Caco-2 (cell line): ENCODE results near the gene SIRT3. TPM values are rescaled to one million over a fixed set of nuclear protein-coding genes. Genes with fewer than 3 reads are reported as not detected.

Experiments
- BruUV-seq: library from RNA; stranded (reverse); fragments of 400-500 nt; replicated peaks from 2 replicates; lab custom pipeline; 2021; lab: Mats Ljungman, UMichigan
- CTCF ChIA-PET: fragments of 300-600 bp; sonication (Branson Sonifier 250); formaldehyde crosslinking; loops from one replicate; lab custom pipeline; 2022; ENCODE audit warnings: antibody characterized with exemption; lab: Charles Lee
- POLR2A ChIA-PET: fragments of 300-600 bp; sonication (Branson Sonifier 250); formaldehyde crosslinking; loops from one replicate; lab custom pipeline; 2022; ENCODE audit warnings: antibody characterized with exemption; lab: Charles Lee
- DNase-seq, 2 experiments: peaks; one replicate each; pipeline versions ENCODE4 v3.0.0 to v3.0.0-alpha.2; 2020 to 2022
- H3K27me3 ChIP-seq: replicated peaks from 2 replicates; pipeline ENCODE4 v1.6.0; 2011; ENCODE audit warnings: low read length; ENCODE audit not compliant: control insufficient read depth, insufficient read depth
- H3K36me3 ChIP-seq: 2 replicates; pipeline ENCODE4 v1.5.1; 2011; ENCODE audit warnings: low read length; ENCODE audit not compliant: control insufficient read depth, insufficient read depth
- H3K4me1 ChIP-seq: fragments of 250-450 bp; sonication (Bioruptor Pico); 2 replicates; pipeline ENCODE4 v1.5.1; 2020; ENCODE audit warnings: mild to moderate bottlenecking
- H3K4me3 ChIP-seq: 2 replicates; pipeline ENCODE4 v1.5.1; 2011; ENCODE audit warnings: low read depth, mild to moderate bottlenecking, control low read depth, low read length
- H3K9me3 ChIP-seq: fragments of 250-450 bp; sonication (Bioruptor Pico); 2 replicates; pipeline ENCODE4 v1.5.1; 2020; ENCODE audit warnings: mild to moderate bottlenecking, moderate library complexity
- H3K27ac Mint-ChIP-seq: one replicate; pipeline ENCODE4 v1.8.0; 2022; ENCODE audit warnings: mixed read lengths; ENCODE audit not compliant: unreplicated experiment
- H3K27me3 Mint-ChIP-seq: one replicate; pipeline ENCODE4 v1.8.0; 2022; ENCODE audit warnings: mixed read lengths; ENCODE audit not compliant: insufficient read depth, unreplicated experiment
- H3K36me3 Mint-ChIP-seq: one replicate; pipeline ENCODE4 v1.8.0; 2022; ENCODE audit warnings: mild to moderate bottlenecking, mixed read lengths; ENCODE audit not compliant: insufficient read depth, unreplicated experiment
- H3K4me1 Mint-ChIP-seq: one replicate; pipeline ENCODE4 v1.8.0; 2022; ENCODE audit warnings: low read depth, mixed read lengths; ENCODE audit not compliant: unreplicated experiment
- H3K4me3 Mint-ChIP-seq: one replicate; pipeline ENCODE4 v1.8.0; 2022; ENCODE audit warnings: mild to moderate bottlenecking, moderate library complexity, mixed read lengths; ENCODE audit not compliant: unreplicated experiment
- H3K9me3 Mint-ChIP-seq: one replicate; pipeline ENCODE4 v1.8.0; 2022; ENCODE audit warnings: mixed read lengths; ENCODE audit not compliant: unreplicated experiment
- intact Hi-C: fragments of 100-400 bp; cut with micrococcal nuclease; formaldehyde crosslinking; loops from one replicate; pipeline ENCODE4 v1.10.0; 2022; ENCODE audit not compliant: unreplicated experiment
- total RNA-seq: library from RNA; stranded (reverse); gene quantifications from 2 replicates; pipeline ENCODE4 v1.2.3, GENCODE V29; 2022
- TF ChIP-seq, protein P1 (sequence below), 2 experiments: fragments of 200-600 bp in 1 of 2; IDR thresholded peaks; 1 replicate in 1 of 2; 2 replicates in 1 of 2; pipeline versions ENCODE4 v1.5.1 to v1.8.0; 2011 to 2022; ENCODE audit warnings: antibody characterized with exemption in 1 of 2, control low read depth in 1 of 2, inconsistent platforms in 1 of 2, low read depth in 1 of 2, low read length in 1 of 2, mild to moderate bottlenecking in 1 of 2, moderate library complexity in 1 of 2; ENCODE audit not compliant: insufficient read depth in 1 of 2, severe bottlenecking in 1 of 2, unreplicated experiment in 1 of 2

Gene SIRT3
- total RNA-seq, 1 experiment from 2014 or later, result 24.6 TPM

DNA sequence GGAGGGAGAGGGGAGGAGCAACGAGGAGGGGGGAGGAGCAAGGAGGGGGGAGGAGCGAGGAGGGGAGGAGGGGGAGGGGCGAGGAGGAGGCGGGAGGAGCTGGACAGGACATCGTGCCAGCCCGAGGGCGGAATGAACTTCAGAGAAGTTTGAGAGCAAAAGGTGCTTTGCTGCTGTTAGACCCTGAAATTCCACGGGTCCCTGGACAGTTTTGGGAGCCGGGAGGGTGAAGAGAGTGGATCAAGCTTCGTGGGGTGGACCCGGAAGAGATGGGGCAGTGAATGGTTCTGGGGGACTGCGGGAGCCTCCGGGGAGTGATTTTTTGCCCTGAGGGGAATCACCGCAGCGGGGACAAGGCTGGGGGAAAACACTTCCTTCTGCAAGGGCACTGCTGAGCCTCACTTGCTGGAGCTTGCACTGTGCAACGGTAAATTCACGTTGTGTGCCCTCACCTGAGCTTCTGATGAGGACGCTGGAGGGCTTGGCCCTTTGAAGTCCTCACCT is 31.4 kb upstream of the SIRT3 start:
- H3K27me3 Mint-ChIP-seq, result peaks cover 3% of the 10 kb centered on the region
- Histone ChIP-seq H3K4me1 (peaks cover 5% of the 10 kb centered on the region; the same call in 1 of the 2 replicates), H3K36me3 (no peaks in the 10 kb centered on the region), H3K9me3 (peaks cover 6% of the 10 kb centered on the region), H3K27me3 (no peaks in the 10 kb centered on the region), H3K4me3 (no peak overlapping the region)
- H3K4me1 Mint-ChIP-seq, result no peaks in the 10 kb centered on the region
- intact Hi-C loops, result no loop called here
- peak in 1 of 2 experiments; percentile 48 for DNase-seq
- peaks cover 6% of the 10 kb centered on the region for H3K36me3 Mint-ChIP-seq
- H3K27ac Mint-ChIP-seq, result peak overlapping the region; percentile 70
- BruUV-seq, result no TSS peak
- H3K9me3 Mint-ChIP-seq, result no peaks in the 10 kb centered on the region
- ChIA-PET CTCF (interaction anchor here (0.6 kb wide), 1 partner anchor 13 kb away, joined by 3 read pairs; no protein-coding TSS in a partner anchor), POLR2A (no interaction called here)
- peak overlapping the region; percentile 49 for H3K4me3 Mint-ChIP-seq
- TF ChIP-seq, protein P1, sequence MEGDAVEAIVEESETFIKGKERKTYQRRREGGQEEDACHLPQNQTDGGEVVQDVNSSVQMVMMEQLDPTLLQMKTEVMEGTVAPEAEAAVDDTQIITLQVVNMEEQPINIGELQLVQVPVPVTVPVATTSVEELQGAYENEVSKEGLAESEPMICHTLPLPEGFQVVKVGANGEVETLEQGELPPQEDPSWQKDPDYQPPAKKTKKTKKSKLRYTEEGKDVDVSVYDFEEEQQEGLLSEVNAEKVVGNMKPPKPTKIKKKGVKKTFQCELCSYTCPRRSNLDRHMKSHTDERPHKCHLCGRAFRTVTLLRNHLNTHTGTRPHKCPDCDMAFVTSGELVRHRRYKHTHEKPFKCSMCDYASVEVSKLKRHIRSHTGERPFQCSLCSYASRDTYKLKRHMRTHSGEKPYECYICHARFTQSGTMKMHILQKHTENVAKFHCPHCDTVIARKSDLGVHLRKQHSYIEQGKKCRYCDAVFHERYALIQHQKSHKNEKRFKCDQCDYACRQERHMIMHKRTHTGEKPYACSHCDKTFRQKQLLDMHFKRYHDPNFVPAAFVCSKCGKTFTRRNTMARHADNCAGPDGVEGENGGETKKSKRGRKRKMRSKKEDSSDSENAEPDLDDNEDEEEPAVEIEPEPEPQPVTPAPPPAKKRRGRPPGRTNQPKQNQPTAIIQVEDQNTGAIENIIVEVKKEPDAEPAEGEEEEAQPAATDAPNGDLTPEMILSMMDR (IDR thresholded peaks at IDR 0.05; ENCODE audit: insufficient read depth in 1 of 2, low read depth in 1 of 2, low read length in 1 of 2, severe bottlenecking in 1 of 2, unreplicated experiment in 1 of 2), result no peak

DNA sequence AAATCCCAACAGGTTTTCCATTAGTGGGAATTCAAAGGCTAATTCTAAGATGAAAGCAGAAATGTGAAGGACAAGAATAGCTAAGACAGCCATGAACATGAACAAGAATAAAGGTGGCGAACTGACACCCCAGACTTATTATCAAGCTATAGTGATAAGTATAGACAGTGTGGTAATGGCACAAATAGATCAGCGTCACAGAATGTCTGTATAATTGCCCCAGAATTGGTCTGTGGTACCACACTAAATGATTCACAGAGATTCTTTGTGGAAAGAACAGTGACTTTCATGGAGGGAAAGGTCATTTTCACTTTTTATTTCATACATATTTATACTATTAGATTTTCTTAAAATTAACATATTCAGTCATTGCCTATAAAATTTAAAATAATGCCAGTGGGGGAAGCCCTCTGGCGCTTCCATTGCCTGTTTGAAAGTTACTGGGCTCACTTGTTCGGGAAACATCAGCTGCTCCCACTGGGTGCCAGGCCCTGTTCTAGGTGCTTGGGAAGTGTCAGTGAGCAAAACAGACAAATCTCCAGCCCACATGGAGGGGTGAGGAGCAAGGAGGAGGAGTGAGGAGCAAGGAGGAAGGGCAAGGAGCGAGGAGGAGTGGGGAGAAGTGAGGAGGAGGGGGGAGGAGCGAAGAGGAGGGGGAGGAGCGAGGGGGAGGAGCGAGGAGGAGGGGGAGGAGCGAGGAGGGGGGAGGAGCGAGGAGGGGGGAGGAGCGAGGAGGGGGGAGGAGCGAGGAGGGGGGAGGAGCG is 30.7 kb upstream of the SIRT3 start:
- Mint-ChIP-seq H3K27me3 (peaks cover 3% of the 10 kb centered on the region), H3K27ac (peak overlapping the region; percentile 70)

DNA sequence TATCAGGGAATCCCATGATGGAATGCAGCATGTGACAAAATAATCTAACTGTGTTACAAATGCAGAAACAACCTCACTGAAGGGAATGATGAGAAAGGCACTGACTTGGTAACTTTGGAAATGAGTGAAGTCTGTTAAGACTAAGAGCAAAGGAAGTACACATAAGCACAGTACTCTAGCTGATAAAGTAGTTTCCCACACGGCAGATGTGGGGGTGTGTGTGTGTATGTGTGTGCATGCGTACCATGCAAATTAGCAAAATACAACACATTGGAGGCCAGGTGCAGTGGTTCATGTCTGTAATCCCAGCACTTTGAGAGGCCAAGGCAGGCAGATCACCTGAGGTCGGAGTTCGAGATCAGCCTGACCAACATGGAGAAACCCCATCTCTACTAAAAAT is 25.5 kb upstream of the SIRT3 start:
- CTCF ChIA-PET, result interaction anchor here (0.6 kb wide), 1 partner anchor 13 kb away, joined by 3 read pairs; no protein-coding TSS in a partner anchor
- H3K4me1 Mint-ChIP-seq, result no peaks in the 10 kb centered on the region
- no peak overlapping the region for H3K27ac Mint-ChIP-seq
- POLR2A ChIA-PET, result no interaction called here
- H3K9me3 Mint-ChIP-seq, result peaks cover 16% of the 10 kb centered on the region
- DNase-seq, result no peak
- no peak overlapping the region for H3K4me3 ChIP-seq
- H3K36me3 ChIP-seq, result no peaks in the 10 kb centered on the region
- peaks cover 6% of the 10 kb centered on the region for H3K9me3 ChIP-seq
- peaks cover 6% of the 10 kb centered on the region for H3K36me3 Mint-ChIP-seq
- intact Hi-C loops, result no loop called here
- no peaks in the 10 kb centered on the region for H3K4me1 ChIP-seq
- H3K27me3 Mint-ChIP-seq, result no peaks in the 10 kb centered on the region
- no TSS peak for BruUV-seq
- H3K27me3 ChIP-seq, result no peaks in the 10 kb centered on the region
- TF ChIP-seq, protein P1 (IDR thresholded peaks at IDR 0.05; ENCODE audit: insufficient read depth in 1 of 2, low read depth in 1 of 2, low read length in 1 of 2, severe bottlenecking in 1 of 2, unreplicated experiment in 1 of 2), result no peak
- H3K4me3 Mint-ChIP-seq, result no peak overlapping the region

More for the DNA sequence above, 30.7 kb upstream of the SIRT3 start:
- Mint-ChIP-seq H3K9me3 (peaks cover 1% of the 10 kb centered on the region), H3K36me3 (peaks cover 6% of the 10 kb centered on the region), H3K4me1 (no peaks in the 10 kb centered on the region), H3K4me3 (peak overlapping the region; percentile 49)
- Histone ChIP-seq H3K36me3 (no peaks in the 10 kb centered on the region), H3K4me3 (no peak overlapping the region), H3K9me3 (peaks cover 6% of the 10 kb centered on the region), H3K4me1 (peaks cover 5% of the 10 kb centered on the region; the same call in 1 of the 2 replicates), H3K27me3 (no peaks in the 10 kb centered on the region)
- ChIA-PET CTCF (no interaction called here), POLR2A (no interaction called here)
- no TSS peak for BruUV-seq
- TF ChIP-seq, protein P1 (IDR thresholded peaks at IDR 0.05; ENCODE audit: insufficient read depth in 1 of 2, low read depth in 1 of 2, low read length in 1 of 2, severe bottlenecking in 1 of 2, unreplicated experiment in 1 of 2), result no peak
- intact Hi-C loops, result no loop called here
- no peak for DNase-seq
